CD4-positive, alpha-beta T cell treated with Interleukin-2 at 100 ng/mL for 4 hours (primary cell): Measurements from ENCODE around the gene HGFAC.

ENCODE experiments used
- DNase-seq: peaks from one replicate; pipeline ENCODE4 v3.0.0-alpha.2; 2020; ENCODE audit warnings: low spot score

The HGFAC gene

GRCh38 chr4:3441501-3442459 is at the start of gene HGFAC:
Gene HGFAC (plus strand): TSS chr4:3441968. CDS start chr4:3442002, 34 bp downstream.
- DNase-seq = no peak

DNA sequence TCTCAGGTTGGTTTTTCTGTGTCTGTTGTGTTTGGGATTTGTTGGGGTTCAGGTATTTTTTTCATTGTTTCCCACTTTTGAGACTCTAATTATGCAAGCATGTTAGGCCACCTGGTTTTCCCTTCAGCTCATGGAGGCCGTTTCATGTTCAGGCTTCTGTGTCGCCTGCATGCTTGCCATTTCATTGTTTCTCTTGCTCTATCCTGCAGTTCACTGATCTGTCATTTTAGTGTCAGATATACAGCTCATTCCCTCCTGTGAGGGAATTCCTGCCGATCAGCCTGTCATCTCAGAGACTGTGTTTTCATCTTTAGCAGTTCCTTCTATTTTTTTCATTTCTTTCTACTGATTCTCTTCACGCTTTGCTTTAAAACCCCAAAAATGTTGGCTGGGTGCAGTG is 49.4 kb upstream of the HGFAC start:
- no peak for DNase-seq

DNA sequence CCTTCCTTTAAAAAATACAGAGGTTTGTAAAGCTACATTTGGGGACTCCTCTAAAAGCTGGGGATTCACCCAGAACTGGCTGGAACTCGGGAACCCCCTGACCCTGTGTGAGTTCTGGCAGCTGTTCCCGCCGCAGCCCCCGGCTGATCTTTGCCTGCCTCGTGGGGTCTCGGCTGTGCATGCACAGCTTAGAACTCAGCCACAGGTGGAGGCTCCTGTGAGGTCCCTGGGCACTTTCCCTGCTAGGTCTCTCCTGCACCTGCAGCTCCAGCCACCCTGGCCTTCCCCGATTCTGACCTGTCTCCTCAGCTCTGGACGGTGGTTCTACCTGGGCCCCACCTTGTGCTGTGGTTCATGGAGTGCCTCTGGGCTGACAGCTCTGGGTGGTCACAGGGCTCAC is 48.6 kb upstream of the HGFAC start:
- no peak for DNase-seq

- DNase-seq = no peak
Observed at GRCh38 chr4:3396600-3396999, 45.2 kb upstream of the HGFAC start.

DNA sequence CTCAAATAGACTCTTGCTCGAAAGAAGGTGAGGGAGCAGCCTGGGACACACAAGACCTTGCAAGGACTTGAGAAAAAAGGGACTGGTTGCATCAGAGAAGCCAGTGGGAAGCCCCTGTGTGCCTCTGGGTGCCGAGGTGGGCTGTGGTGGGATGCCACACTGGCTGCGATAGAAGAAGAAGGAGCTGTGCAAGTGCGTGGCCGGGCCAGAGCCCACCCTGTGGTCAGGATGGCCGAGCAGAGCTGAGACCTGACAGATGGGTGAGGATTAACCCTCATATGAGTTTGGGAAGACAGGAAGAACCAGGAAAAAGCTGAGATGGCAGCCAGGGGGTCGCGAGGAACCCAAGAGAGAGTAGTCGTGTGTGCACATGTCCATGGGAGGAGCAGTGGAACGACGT is 44.6 kb upstream of the HGFAC start:
- DNase-seq = no peak

DNA sequence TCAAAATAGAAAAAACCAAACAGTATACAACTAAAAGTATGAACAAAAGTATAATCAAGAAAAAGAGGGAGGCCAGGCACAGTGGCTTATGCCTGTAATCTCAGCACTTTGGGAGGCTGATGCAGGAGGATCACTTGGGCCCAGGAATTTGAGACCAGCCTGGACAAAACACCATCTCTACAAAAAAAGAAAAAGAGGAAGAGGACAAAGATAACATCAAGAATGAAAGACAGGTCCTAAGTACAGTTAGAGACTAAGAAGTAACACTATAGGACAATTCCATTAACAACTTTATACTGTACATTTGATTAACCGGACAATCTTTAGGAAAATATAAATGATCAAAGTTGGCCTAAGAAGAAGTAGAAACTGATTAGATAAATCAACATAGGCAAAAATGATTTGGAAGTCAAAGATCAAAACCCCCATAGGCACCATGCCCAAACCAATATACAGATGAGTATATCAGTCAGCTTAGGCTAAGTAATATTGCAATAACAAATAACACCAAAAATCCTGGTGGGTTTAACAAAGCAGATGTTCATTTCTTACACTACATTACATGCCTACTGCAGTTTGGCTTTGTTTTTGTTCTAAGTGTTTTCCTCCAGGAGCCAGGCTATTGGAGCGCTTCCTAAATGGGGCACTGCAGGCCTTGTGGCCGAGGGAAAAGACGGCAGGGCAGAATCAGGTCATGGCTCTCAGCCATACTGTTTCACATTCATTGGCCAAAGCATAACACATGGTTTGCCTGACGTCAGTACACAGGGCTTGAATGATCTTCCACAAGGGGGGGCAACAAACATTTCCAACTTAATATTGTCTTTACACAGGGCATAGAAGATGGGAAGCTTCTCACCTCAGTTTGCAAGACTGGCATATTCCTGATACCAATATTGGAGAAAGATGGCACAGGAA is 42.2 kb upstream of the HGFAC start:
- no peak for DNase-seq

GRCh38 chr4:3401436-3402171 is 40.2 kb upstream of the HGFAC start:
- no peak for DNase-seq

GRCh38 chr4:3402491-3403347 is 39.0 kb upstream of the HGFAC start:
- no peak for DNase-seq

DNA sequence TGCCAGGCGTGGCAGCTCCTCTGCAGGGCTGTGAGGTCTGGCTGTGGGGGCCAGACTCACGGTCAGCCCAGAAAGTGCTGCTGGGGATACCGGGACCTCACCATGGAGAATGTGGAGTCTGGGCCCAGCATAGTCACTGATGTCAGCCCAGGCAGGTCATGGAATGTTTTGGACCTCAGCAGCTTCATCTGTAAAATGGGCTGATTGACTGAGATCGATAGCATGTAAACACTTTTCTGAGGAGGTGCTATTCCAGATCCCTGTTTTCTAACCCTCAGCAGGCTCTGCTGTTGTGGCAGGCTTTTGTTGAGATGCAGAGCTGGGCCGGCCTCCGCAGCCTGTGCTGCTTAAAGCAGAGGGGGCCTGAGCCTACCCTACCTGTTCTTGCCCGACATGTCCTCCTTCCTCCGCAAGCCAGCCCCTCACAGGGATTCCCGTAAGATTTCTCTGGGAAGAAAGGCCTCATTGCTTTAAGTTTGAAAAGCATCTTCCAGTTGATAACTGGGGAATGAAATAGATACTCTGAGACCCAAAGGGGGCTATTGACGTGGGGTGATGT is 38.3 kb upstream of the HGFAC start:
- no peak for DNase-seq

DNA sequence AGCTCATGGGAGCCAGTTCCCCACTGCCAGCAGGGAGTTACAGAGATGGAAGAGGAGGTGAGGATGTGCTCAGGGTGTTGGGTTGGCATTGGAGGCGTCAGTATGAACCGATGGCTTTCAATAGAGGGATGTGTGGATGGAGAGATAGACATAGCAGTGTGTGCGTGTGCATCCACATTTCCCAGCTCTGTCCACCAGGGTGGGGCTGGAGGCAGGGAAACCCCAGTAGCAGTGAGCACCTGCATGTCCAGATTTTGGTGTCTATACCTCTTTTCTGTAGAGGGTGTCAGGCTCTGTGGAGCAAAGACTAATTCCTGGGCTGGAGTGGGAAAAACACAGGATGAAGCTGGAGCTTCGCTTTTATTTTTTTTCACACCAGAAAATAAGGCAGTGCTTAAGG is 37.2 kb upstream of the HGFAC start:
- no peak for DNase-seq

GRCh38 chr4:3405176-3405575 is 36.6 kb upstream of the HGFAC start:
- DNase-seq = no peak

DNA sequence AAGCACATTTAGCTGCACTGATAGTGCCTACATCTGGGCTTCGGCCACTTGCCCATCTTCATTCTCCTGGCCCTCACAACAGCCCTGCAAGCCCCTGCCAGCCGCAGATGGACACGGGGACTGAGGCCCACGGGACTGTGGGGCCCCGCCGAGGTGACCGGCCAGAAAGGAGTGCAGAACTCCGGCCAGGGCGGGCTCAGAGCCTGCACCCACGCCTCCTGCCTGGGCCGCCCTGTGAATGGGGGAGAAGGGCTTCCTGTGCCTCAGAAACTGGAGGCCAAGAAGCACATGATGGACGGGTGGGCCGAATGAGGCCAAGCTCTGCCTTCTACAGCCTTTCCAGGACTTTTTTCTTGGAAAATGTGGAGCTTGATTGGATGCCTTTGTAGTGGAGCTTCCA is 35.7 kb upstream of the HGFAC start:
- no peak for DNase-seq

DNA sequence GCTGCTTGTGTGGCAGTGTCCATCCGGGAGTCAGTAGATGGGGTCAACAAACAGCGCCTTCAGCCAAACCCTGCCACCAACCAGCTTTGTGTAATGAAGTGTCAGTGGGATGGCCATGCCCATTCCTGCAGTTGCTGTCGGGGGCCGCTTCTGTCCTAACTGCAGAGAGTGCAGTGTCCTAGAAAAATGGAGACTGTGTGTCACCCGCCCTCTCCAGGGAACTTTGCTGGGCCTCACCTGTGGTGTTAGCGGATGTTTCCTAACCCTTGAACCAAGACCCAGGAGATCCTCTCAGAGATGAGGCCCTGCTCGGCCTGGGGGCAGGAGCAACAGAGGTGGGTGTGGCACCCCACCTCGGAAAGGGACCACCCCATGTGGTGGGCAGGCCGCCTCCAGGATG is 35.3 kb upstream of the HGFAC start:
- no peak for DNase-seq

DNA sequence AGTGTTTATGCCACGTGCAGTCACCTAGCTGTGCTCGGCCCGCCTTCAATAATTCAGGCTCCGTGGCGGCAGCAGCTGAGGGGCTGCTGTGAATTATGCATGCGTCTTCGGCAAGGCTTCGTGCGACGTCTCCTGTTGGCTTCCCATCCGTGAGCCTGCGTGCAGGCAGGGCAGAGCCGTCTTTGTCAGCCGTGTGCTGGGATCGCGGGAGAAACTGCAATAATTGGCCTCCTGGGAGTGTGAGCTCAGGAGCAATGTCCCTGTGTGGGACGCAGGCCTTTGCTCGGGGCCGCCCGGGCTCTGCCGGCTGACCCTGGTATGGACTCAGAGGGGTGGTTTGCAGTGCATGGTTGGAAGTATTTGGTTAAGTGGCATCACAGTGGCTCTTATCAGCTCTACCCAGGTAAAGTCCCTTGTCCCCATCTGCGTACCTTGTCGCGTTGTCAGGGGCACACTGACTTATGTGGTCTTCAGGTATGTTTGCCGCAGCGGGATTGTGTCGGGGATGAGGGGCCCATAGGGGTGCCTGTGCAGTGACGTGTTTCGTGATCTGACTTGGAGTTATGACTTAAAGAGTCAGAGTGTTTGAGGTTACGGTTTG is 34.5 kb upstream of the HGFAC start:
- DNase-seq = no peak

DNA sequence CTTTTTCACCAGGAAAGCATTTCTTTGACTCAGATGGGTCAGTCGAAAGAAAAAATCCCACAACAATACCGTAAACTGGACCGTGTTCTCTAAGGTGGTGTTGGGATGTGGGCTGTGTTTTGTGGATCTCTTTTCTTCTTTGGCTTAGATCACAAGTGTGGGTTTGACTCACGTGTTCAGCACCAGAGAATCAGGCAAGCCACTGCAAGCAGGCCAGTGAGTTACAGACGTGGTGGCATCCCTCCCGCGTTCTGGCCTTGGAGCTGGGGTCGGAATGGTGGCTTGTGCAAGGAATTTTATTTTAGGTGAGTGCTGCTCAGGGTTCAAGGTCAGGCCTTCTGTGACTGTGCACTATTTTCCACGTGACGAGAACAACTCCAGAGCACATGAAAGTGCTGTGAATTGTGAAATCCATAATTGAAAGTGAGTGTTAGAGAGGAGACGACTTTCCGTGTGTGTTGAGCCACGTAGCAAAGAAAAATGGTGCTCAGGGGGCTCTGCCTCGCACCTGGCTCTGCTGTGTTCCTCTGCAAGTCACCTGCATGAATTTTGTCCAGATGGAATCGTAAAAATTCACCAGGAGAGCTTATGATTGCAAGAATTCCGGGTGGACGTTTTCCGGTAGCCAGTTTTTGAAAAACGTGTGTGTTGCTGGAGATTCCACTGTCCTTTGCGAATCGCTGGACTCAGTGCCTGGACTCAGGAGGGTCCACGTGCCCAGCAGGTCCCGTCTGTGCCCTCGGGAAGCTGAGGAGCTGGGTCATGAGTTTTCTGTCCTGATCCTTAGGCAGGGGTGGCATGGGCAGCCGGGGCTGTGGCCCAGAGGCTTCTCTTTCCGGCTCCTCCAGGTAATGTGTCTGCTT is 33.6 kb upstream of the HGFAC start:
- DNase-seq = no peak

- no peak for DNase-seq
Observed at GRCh38 chr4:3408793-3409330, 32.9 kb upstream of the HGFAC start.

GRCh38 chr4:3409571-3410091 is 32.1 kb upstream of the HGFAC start:
- DNase-seq = no peak

DNA sequence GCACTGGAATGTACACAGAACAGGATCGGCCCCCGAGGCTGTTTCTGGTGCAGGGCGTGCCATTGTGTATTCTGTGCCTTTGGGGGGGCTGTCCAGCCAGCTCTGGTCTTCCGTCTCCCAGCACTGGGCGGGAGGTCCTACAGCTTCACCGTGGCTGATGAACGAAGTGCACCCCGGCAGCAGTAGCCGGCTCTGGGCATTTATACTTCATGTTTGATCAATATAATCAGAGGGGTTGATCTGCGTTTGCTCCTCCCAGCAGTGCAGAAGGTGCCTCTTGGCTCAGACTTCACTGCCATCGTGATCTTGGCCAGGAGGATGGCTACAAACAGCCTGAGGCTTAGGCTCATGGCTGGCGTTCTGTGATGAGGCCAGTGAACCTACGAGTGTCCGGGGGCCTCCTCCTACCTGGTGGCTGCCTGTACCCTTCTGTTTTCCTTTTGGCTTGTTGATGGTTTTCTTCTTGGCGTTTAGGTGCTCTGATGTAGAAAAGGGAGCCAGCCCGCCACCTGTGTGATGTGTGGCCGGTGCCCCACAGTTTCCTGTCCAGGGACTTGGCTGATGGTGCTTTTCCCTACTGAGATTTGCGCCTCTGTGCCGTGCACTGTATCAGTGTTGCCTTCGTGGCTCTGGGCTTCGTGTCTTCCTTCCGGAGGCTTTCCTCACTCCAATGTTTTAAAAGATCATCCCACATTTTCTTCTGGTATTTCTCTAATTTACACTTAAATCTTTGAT is 31.2 kb upstream of the HGFAC start:
- no peak for DNase-seq
